GM23338 (cell line): ENCODE data around the gene TTC22.

ENCODE experiments used
- EZH2 ChIP-seq: fragments of 200-600 bp; sonication (generic); IDR thresholded peaks from one replicate; pipeline ENCODE4 v1.8.0; 2017; ENCODE audit warnings: antibody characterized with exemption, mild to moderate bottlenecking, low read depth; ENCODE audit not compliant: unreplicated experiment
- TF ChIP-seq, protein P1 (sequence below), 2 experiments: fragments of 200-600 bp in 1 of 2; sonication (generic) in 1 of 2; conservative IDR thresholded peaks; 2 replicates each; pipeline versions ENCODE4 v1.5.1 to v1.6.1; 2016 to 2017; ENCODE audit warnings: antibody characterized with exemption in 2 of 2, low read depth in 2 of 2, mild to moderate bottlenecking in 2 of 2, moderate library complexity in 1 of 2

DNA sequence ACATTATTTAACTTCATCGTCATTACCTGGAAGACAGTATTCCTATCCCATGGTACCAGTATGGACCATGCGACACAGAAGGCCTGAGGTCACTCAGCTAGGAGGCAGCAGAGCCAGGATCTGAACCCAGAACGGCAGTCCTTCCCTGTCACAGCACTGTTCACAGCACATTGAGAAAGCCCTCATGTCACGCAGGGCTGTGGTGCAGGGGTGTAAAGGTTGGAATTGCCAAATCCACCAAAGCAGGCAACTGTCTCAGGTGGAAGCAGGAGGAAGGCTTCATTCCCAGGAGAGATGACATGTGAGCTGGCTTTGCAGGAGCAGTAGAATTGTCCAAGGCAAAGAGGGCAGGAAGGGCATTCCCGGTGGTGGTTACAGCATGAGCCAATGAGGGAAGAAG lies 9.9 kb upstream of the TTC22 start:
- no peak for TF ChIP-seq EZH2
- TF ChIP-seq, protein P1, sequence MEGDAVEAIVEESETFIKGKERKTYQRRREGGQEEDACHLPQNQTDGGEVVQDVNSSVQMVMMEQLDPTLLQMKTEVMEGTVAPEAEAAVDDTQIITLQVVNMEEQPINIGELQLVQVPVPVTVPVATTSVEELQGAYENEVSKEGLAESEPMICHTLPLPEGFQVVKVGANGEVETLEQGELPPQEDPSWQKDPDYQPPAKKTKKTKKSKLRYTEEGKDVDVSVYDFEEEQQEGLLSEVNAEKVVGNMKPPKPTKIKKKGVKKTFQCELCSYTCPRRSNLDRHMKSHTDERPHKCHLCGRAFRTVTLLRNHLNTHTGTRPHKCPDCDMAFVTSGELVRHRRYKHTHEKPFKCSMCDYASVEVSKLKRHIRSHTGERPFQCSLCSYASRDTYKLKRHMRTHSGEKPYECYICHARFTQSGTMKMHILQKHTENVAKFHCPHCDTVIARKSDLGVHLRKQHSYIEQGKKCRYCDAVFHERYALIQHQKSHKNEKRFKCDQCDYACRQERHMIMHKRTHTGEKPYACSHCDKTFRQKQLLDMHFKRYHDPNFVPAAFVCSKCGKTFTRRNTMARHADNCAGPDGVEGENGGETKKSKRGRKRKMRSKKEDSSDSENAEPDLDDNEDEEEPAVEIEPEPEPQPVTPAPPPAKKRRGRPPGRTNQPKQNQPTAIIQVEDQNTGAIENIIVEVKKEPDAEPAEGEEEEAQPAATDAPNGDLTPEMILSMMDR (conservative IDR thresholded peaks at IDR 0.05; ENCODE audit: low read depth in 2 of 2) = no peak
